Tibial nerve (tissue), 4 donors: ENCODE data around the gene ZNF708.

ENCODE experiments used
- EP300 ChIP-seq, 2 donors: sonication (generic); formaldehyde crosslinking; IDR thresholded peaks; one replicate each; pipeline ENCODE4 v1.6.1; 2017; ENCODE audit warnings: antibody characterized with exemption in 2 of 2, mild to moderate bottlenecking in 1 of 2
- POLR2A ChIP-seq, 2 donors: fragments of 450-650 bp; IDR thresholded peaks; one replicate each; pipeline ENCODE4 v1.6.1; 2017; ENCODE audit warnings: antibody characterized with exemption in 2 of 2, mild to moderate bottlenecking in 2 of 2, moderate library complexity in 2 of 2
- TF ChIP-seq, protein P1 (sequence below), 5 experiments: fragments of 200-600 bp in 3 of 5; fragments of 450-650 bp in 2 of 5; sonication (generic) in 3 of 5; IDR thresholded peaks; one replicate each; pipeline ENCODE4 v1.5.1; 2016 to 2019; ENCODE audit warnings: antibody characterized with exemption in 5 of 5, mild to moderate bottlenecking in 3 of 5, moderate library complexity in 2 of 5

DNA sequence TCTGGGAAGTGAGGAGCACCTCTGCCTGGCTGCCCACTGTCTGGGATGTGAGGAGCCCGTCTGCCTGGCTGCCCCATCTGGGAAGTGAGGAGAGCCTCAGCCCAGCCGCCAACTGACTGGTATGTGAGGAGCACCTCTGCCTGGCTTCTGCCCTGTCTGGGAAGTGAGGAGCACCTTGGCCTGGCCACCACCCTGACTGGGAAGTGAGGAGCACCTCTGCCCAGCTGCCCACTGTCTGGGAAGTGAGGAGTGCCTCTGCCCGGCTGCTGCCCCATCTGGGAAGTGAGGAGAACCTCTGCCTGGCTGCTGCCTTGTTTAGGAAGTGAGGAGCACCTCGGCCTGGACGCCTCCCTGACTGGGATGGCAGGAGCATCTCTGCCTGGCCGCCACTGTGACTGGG, 64.8 kb downstream of the ZNF708 start:
- TF ChIP-seq, protein P1, sequence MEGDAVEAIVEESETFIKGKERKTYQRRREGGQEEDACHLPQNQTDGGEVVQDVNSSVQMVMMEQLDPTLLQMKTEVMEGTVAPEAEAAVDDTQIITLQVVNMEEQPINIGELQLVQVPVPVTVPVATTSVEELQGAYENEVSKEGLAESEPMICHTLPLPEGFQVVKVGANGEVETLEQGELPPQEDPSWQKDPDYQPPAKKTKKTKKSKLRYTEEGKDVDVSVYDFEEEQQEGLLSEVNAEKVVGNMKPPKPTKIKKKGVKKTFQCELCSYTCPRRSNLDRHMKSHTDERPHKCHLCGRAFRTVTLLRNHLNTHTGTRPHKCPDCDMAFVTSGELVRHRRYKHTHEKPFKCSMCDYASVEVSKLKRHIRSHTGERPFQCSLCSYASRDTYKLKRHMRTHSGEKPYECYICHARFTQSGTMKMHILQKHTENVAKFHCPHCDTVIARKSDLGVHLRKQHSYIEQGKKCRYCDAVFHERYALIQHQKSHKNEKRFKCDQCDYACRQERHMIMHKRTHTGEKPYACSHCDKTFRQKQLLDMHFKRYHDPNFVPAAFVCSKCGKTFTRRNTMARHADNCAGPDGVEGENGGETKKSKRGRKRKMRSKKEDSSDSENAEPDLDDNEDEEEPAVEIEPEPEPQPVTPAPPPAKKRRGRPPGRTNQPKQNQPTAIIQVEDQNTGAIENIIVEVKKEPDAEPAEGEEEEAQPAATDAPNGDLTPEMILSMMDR (IDR thresholded peaks at IDR 0.05), result no peak
- TF ChIP-seq POLR2A (IDR thresholded peaks at IDR 0.05) (no peak), EP300 (IDR thresholded peaks at IDR 0.05) (no peak)
